ENCODE data around the gene MND1.

MND1 gene

GRCh38 chr4:153427363-153428071 is 83.0 kb downstream of the MND1 start:
- Histone ChIP-seq H3K36me3 (ENCODE audit: insufficient read depth, low read length) (no peaks in the 10 kb centered on the region), H3K27me3 (ENCODE audit: control insufficient read depth, insufficient read depth, low read length) (no peaks in the 10 kb centered on the region), H3K4me3 (ENCODE audit: low read length) (no peak overlapping the region), H3K4me2 (ENCODE audit: low read length) (no peak overlapping the region), H3K9ac (ENCODE audit: low read depth, low read length) (no peak overlapping the region), H3K9me3 (replicated peaks; ENCODE audit: low read length) (no peaks in the 10 kb centered on the region), H3K4me1 (ENCODE audit: control insufficient read depth, insufficient read depth, low read length) (peaks cover 5% of the 10 kb centered on the region)

DNA sequence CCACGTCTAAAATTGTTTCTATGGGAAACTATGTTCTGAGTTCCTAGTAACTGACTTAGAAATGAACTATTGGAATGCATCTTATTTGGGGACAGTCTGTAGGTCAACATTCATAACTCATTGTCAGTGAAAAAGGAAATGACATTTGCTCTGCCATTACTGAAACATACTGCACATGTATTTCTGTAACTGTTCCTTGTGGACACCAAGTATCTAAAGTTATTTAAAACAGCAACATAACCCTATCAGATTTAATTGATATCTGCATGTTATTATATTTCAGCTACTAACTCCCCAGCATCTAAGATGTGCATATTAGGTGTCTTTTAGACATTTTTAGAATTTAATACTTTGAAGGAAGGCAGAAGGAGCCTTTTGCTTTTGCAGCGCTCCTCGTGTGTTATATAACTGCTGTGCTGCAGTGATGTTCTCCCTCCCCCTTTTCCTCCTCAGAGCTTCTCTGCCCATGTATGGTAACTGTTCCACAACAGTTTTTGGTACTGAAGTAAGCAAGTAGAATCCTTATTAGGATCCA is 84.5 kb downstream of the MND1 start:
- Histone ChIP-seq H3K4me1 (ENCODE audit: control insufficient read depth, insufficient read depth, low read length) (peaks cover 8% of the 10 kb centered on the region), H3K36me3 (ENCODE audit: insufficient read depth, low read length) (no peaks in the 10 kb centered on the region), H3K9me3 (replicated peaks; ENCODE audit: low read length) (no peaks in the 10 kb centered on the region), H3K9ac (ENCODE audit: low read depth, low read length) (no peak overlapping the region), H3K4me3 (ENCODE audit: low read length) (no peak overlapping the region), H3K27me3 (ENCODE audit: control insufficient read depth, insufficient read depth, low read length) (no peaks in the 10 kb centered on the region), H3K4me2 (ENCODE audit: low read length) (no peak overlapping the region)

DNA sequence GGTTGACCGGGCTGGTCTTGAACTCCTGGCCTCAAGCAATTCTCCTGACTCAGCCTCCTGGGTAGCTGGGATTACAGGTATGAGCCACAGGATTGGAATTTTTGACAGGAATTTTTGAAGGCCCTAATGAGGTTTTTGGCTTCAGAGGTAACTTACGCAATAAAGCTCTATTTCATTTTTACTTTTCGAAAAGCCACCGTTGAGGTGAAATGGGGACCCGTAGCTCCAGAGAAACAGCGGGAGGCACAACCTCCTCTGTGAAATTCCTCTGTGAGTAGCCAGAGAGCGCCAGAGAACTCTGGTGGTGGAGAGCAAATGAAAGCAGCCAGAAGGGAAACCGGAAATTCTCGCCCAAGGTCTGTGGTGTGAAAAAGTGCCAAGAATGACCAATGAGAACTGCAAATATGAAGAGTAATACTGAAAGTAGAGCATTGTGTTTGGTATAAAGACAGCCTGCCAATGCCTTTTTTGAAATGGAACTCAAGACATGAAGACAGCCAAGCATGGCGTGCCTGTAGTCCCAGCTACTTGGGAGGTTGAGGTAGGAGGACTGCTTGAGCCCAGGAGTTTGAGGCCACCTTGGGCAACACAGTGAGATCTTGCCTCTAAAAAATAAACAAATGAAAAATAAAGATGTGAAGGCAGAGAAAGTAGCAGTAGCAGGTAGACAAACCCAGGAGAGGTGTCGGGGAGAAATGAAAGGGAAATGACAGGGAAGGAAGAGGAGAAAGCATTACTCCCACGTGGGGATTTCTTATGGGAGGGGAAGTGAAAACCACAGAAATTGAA is 88.7 kb downstream of the MND1 start:
- no peak overlapping the region for H3K4me2 ChIP-seq (ENCODE audit: low read length)
- H3K27me3 ChIP-seq (ENCODE audit: control insufficient read depth, insufficient read depth, low read length): no peaks in the 10 kb centered on the region
- peaks cover 4% of the 10 kb centered on the region for H3K4me1 ChIP-seq (ENCODE audit: control insufficient read depth, insufficient read depth, low read length)
- H3K9ac ChIP-seq (ENCODE audit: low read depth, low read length): no peak overlapping the region
- H3K36me3 ChIP-seq (ENCODE audit: insufficient read depth, low read length): no peaks in the 10 kb centered on the region
- H3K9me3 ChIP-seq (replicated peaks; ENCODE audit: low read length): no peaks in the 10 kb centered on the region
- no peak overlapping the region for H3K4me3 ChIP-seq (ENCODE audit: low read length)

- H3K4me3 ChIP-seq (ENCODE audit: low read length): no peak overlapping the region
These were observed 89.2 kb downstream of the MND1 start for GRCh38 chr4:153433754-153434105.

DNA sequence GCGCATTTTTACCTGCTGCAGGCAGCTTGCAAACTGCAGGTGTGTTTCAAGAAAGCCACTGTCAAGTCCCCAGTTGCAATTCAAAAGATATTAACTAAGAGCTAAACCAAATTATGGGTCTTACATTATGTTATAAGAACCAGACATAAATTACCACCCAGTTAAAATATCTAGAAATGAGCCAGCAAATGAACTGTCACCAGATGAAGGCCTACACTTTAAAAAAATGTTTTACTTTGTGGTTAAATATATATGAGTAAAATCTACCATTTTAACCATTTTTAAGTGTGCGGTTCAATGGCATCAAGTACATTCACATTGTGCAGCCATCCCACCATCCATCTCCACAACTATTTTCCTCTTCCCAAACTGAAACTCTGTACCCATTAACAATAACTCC is 89.7 kb downstream of the MND1 start:
- Histone ChIP-seq H3K9me3 (replicated peaks; ENCODE audit: low read length) (no peaks in the 10 kb centered on the region), H3K4me2 (ENCODE audit: low read length) (no peak overlapping the region), H3K27me3 (ENCODE audit: control insufficient read depth, insufficient read depth, low read length) (no peaks in the 10 kb centered on the region), H3K4me1 (ENCODE audit: control insufficient read depth, insufficient read depth, low read length) (peaks cover 4% of the 10 kb centered on the region), H3K9ac (ENCODE audit: low read depth, low read length) (no peak overlapping the region), H3K36me3 (ENCODE audit: insufficient read depth, low read length) (no peaks in the 10 kb centered on the region), H3K4me3 (ENCODE audit: low read length) (no peak overlapping the region)

More at GRCh38 chr4:153433754-153434105, 89.2 kb downstream of the MND1 start:
- Histone ChIP-seq H3K4me1 (ENCODE audit: control insufficient read depth, insufficient read depth, low read length) (peaks cover 4% of the 10 kb centered on the region), H3K27me3 (ENCODE audit: control insufficient read depth, insufficient read depth, low read length) (no peaks in the 10 kb centered on the region), H3K36me3 (ENCODE audit: insufficient read depth, low read length) (no peaks in the 10 kb centered on the region), H3K9me3 (replicated peaks; ENCODE audit: low read length) (no peaks in the 10 kb centered on the region), H3K4me2 (ENCODE audit: low read length) (no peak overlapping the region), H3K9ac (ENCODE audit: low read depth, low read length) (no peak overlapping the region)

- Histone ChIP-seq H3K4me2 (ENCODE audit: low read length) (no peak overlapping the region), H3K9ac (ENCODE audit: low read depth, low read length) (no peak overlapping the region), H3K9me3 (replicated peaks; ENCODE audit: low read length) (no peaks in the 10 kb centered on the region), H3K27me3 (ENCODE audit: control insufficient read depth, insufficient read depth, low read length) (no peaks in the 10 kb centered on the region), H3K4me3 (ENCODE audit: low read length) (no peak overlapping the region), H3K4me1 (ENCODE audit: control insufficient read depth, insufficient read depth, low read length) (no peaks in the 10 kb centered on the region), H3K36me3 (ENCODE audit: insufficient read depth, low read length) (no peaks in the 10 kb centered on the region)
These were observed 94.6 kb downstream of the MND1 start for GRCh38 chr4:153438916-153439756.

GRCh38 chr4:153439831-153440230 is 95.3 kb downstream of the MND1 start:
- no peaks in the 10 kb centered on the region for H3K36me3 ChIP-seq (ENCODE audit: insufficient read depth, low read length)
- no peaks in the 10 kb centered on the region for H3K27me3 ChIP-seq (ENCODE audit: control insufficient read depth, insufficient read depth, low read length)
- no peak overlapping the region for H3K9ac ChIP-seq (ENCODE audit: low read depth, low read length)
- no peaks in the 10 kb centered on the region for H3K4me1 ChIP-seq (ENCODE audit: control insufficient read depth, insufficient read depth, low read length)
- no peak overlapping the region for H3K4me3 ChIP-seq (ENCODE audit: low read length)
- H3K4me2 ChIP-seq (ENCODE audit: low read length): no peak overlapping the region
- H3K9me3 ChIP-seq (replicated peaks; ENCODE audit: low read length): no peaks in the 10 kb centered on the region

DNA sequence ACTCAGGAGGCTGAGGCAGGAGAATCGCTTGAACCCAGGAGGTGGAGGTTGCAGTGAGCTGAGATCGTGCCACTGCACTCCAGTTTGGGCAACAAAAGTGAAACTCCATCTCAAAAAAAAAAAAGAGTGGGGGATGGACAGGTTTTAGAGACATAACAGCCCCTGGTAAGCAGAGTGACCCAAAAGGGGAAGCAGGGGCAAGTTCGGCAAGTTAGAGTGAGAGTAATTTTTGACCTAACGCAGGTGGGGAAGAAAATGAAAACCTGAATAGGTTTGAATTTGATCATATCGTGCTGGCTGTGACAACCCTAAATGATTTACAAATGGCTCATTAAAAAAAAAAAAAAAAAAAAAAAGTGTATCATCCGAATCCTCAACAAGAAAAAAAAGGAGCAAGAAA is 96.0 kb downstream of the MND1 start:
- Histone ChIP-seq H3K9me3 (replicated peaks; ENCODE audit: low read length) (no peaks in the 10 kb centered on the region), H3K9ac (ENCODE audit: low read depth, low read length) (no peak overlapping the region), H3K4me1 (ENCODE audit: control insufficient read depth, insufficient read depth, low read length) (no peaks in the 10 kb centered on the region), H3K4me2 (ENCODE audit: low read length) (no peak overlapping the region), H3K4me3 (ENCODE audit: low read length) (no peak overlapping the region), H3K36me3 (ENCODE audit: insufficient read depth, low read length) (no peaks in the 10 kb centered on the region), H3K27me3 (ENCODE audit: control insufficient read depth, insufficient read depth, low read length) (no peaks in the 10 kb centered on the region)

GRCh38 chr4:153447175-153447905 is 102.9 kb downstream of the MND1 start:
- no peak overlapping the region for H3K9ac ChIP-seq (ENCODE audit: low read depth, low read length)
- peaks cover 23% of the 10 kb centered on the region for H3K4me1 ChIP-seq (ENCODE audit: control insufficient read depth, insufficient read depth, low read length)
- peak overlapping the region; percentile 27 for H3K4me3 ChIP-seq (ENCODE audit: low read length)
- H3K36me3 ChIP-seq (ENCODE audit: insufficient read depth, low read length): no peaks in the 10 kb centered on the region
- peak overlapping the region; percentile 69 for H3K4me2 ChIP-seq (ENCODE audit: low read length)
- H3K27me3 ChIP-seq (ENCODE audit: control insufficient read depth, insufficient read depth, low read length): no peaks in the 10 kb centered on the region
- H3K9me3 ChIP-seq (replicated peaks; ENCODE audit: low read length): no peaks in the 10 kb centered on the region

DNA sequence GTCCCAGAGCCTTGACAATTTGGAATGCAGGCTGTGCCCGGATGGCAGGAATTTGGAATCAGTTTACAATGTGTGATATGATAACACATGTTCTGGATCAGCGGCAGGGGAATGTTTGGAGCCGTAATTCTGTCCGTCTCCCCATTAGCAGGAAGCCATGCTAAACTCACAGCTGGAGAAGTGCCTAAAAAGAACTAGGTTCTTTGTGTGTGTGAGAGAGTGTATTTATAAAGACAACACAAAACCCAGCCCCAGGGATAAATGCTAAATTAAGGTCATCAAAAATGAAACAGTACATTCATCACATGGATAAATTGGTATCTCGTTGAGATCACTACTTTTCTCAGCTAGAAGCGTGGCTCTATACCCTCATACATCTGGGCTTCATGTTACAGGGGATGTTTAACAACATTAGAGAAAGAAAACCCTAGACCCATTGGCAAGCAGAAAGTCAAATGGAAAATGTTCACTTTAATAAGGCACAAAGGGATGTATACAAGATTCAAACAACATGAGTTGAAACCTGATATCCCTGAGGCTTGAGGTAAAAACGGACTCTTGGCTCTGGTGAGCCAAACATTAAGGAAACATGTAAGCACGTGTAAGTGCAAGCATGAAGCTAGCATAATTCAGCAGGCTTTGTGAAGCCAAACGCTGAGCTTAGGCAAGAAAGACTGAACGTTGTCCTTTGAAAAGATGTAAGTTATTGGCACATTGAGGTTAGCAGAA is 103.7 kb downstream of the MND1 start:
- H3K9ac ChIP-seq (ENCODE audit: low read depth, low read length): no peak overlapping the region
- H3K9me3 ChIP-seq (replicated peaks; ENCODE audit: low read length): no peaks in the 10 kb centered on the region
- peak overlapping the region; percentile 27 for H3K4me3 ChIP-seq (ENCODE audit: low read length)
- H3K4me2 ChIP-seq (ENCODE audit: low read length): peak overlapping the region; percentile 69
- H3K4me1 ChIP-seq (ENCODE audit: control insufficient read depth, insufficient read depth, low read length): peaks cover 23% of the 10 kb centered on the region
- no peaks in the 10 kb centered on the region for H3K27me3 ChIP-seq (ENCODE audit: control insufficient read depth, insufficient read depth, low read length)
- no peaks in the 10 kb centered on the region for H3K36me3 ChIP-seq (ENCODE audit: insufficient read depth, low read length)

Data from skeletal muscle satellite cell (primary cell).